ENCODE measurements around the gene BARX2. TPM values are rescaled to one million over a fixed set of nuclear protein-coding genes. Genes with fewer than 3 reads are reported as not detected.

The BARX2 gene
- total and polyA plus RNA-seq, 5 donors: not detected

GRCh38 chr11:129458278-129458677 lies 82.6 kb downstream of the BARX2 start:
- Histone ChIP-seq H3K27me3 (ENCODE audit: control insufficient read depth, insufficient read depth) (no peaks in the 10 kb centered on the region), H3K9me3 (ENCODE audit: control insufficient read depth, low read length) (no peaks in the 10 kb centered on the region), H3K27ac (ENCODE audit: low read length) (no peak overlapping the region), H3K4me3 (ENCODE audit: low read length) (no peak overlapping the region), H3K4me1 (ENCODE audit: control insufficient read depth, insufficient read depth, low read length) (no peaks in the 10 kb centered on the region)
- ATAC-seq (no peak), DNase-seq (no peak)
- WGBS: 79% methylated on average over 3 of the region's 3 CpGs
- intact Hi-C loops (cut with DNase I): no loop called here

GRCh38 chr11:129458756-129459535 lies 83.3 kb downstream of the BARX2 start:
- Histone ChIP-seq H3K4me1 (ENCODE audit: control insufficient read depth, insufficient read depth, low read length) (no peaks in the 10 kb centered on the region), H3K27ac (ENCODE audit: low read length) (no peak overlapping the region), H3K4me3 (ENCODE audit: low read length) (no peak overlapping the region), H3K9me3 (ENCODE audit: control insufficient read depth, low read length) (no peaks in the 10 kb centered on the region), H3K27me3 (ENCODE audit: control insufficient read depth, insufficient read depth) (no peaks in the 10 kb centered on the region)
- no peak for ATAC-seq
- WGBS: 56% methylated on average over 13 of the region's 13 CpGs
- no peak for DNase-seq
- intact Hi-C loops (cut with DNase I): no loop called here

- ATAC-seq: no peak
Measured at GRCh38 chr11:129460714-129461113, 85.1 kb downstream of the BARX2 start.

GRCh38 chr11:129484068-129484467 lies 108.4 kb downstream of the BARX2 start:
- no peak for ATAC-seq
- Histone ChIP-seq H3K4me3 (ENCODE audit: low read length) (no peak overlapping the region), H3K27ac (ENCODE audit: low read length) (no peak overlapping the region), H3K4me1 (ENCODE audit: control insufficient read depth, insufficient read depth, low read length) (no peaks in the 10 kb centered on the region), H3K27me3 (ENCODE audit: control insufficient read depth, insufficient read depth) (no peaks in the 10 kb centered on the region), H3K9me3 (ENCODE audit: control insufficient read depth, low read length) (no peaks in the 10 kb centered on the region)
- intact Hi-C loops (cut with DNase I): no loop called here
- no peak for DNase-seq
- WGBS: 90% methylated on average over 1 of the region's 1 CpG

More at GRCh38 chr11:129460714-129461113, 85.1 kb downstream of the BARX2 start:
- 70% methylated on average over 2 of the region's 2 CpGs for WGBS
- Histone ChIP-seq H3K27me3 (ENCODE audit: control insufficient read depth, insufficient read depth) (no peaks in the 10 kb centered on the region), H3K9me3 (ENCODE audit: control insufficient read depth, low read length) (no peaks in the 10 kb centered on the region), H3K4me3 (ENCODE audit: low read length) (no peak overlapping the region), H3K27ac (ENCODE audit: low read length) (no peak overlapping the region), H3K4me1 (ENCODE audit: control insufficient read depth, insufficient read depth, low read length) (no peaks in the 10 kb centered on the region)
- intact Hi-C loops (cut with DNase I): no loop called here
- no peak for DNase-seq

- ATAC-seq (no peak), DNase-seq (no peak)
- no peak overlapping the region for H3K4me3 ChIP-seq (ENCODE audit: low read length)
- H3K27me3 ChIP-seq (ENCODE audit: control insufficient read depth, insufficient read depth): no peaks in the 10 kb centered on the region
- no peaks in the 10 kb centered on the region for H3K9me3 ChIP-seq (ENCODE audit: control insufficient read depth, low read length)
- H3K4me1 ChIP-seq (ENCODE audit: control insufficient read depth, insufficient read depth, low read length): no peaks in the 10 kb centered on the region
- no peak overlapping the region for H3K27ac ChIP-seq (ENCODE audit: low read length)
- intact Hi-C loops (cut with DNase I): no loop called here
- 80% methylated on average over 1 of the region's 1 CpG for WGBS
Measured at GRCh38 chr11:129489249-129489648, 113.6 kb downstream of the BARX2 start.

GRCh38 chr11:129490004-129490403 lies 114.4 kb downstream of the BARX2 start:
- Histone ChIP-seq H3K27ac (ENCODE audit: low read length) (no peak overlapping the region), H3K27me3 (ENCODE audit: control insufficient read depth, insufficient read depth) (no peaks in the 10 kb centered on the region), H3K9me3 (ENCODE audit: control insufficient read depth, low read length) (no peaks in the 10 kb centered on the region), H3K4me1 (ENCODE audit: control insufficient read depth, insufficient read depth, low read length) (no peaks in the 10 kb centered on the region), H3K4me3 (ENCODE audit: low read length) (no peak overlapping the region)
- DNase-seq (no peak), ATAC-seq (no peak)
- intact Hi-C loops (cut with DNase I): no loop called here
- 69% methylated on average over 6 of the region's 6 CpGs for WGBS

- ATAC-seq (no peak), DNase-seq (peak in 1 of 3 donors; percentile 9)
- no peak overlapping the region for H3K4me3 ChIP-seq (ENCODE audit: low read length)
- WGBS: 88% methylated on average over 8 of the region's 8 CpGs
- H3K27me3 ChIP-seq (ENCODE audit: control insufficient read depth, insufficient read depth): no peaks in the 10 kb centered on the region
- H3K9me3 ChIP-seq (ENCODE audit: control insufficient read depth, low read length): no peaks in the 10 kb centered on the region
- intact Hi-C loops (cut with DNase I): no loop called here
- no peak overlapping the region for H3K27ac ChIP-seq (ENCODE audit: low read length)
- H3K4me1 ChIP-seq (ENCODE audit: control insufficient read depth, insufficient read depth, low read length): no peaks in the 10 kb centered on the region
Measured at GRCh38 chr11:129493746-129494145, 118.1 kb downstream of the BARX2 start.

Other genes starting within 250 kb of the BARX2 start
- gene ARHGAP32, start 183.5 kb upstream of the BARX2 start, total RNA-seq: 10 to 100 TPM in 2 of 4 donors, 1 to 10 TPM in 2; 9.1 to 13.0 (median 11.3) TPM
- 3.5 TPM for gene ARHGAP32, start 183.5 kb upstream of the BARX2 start, polyA plus RNA-seq